ENCODE measurements around the gene EML4. TPM values are rescaled to one million over a fixed set of nuclear protein-coding genes. Genes with fewer than 3 reads are reported as not detected.

Gene EML4, protein sequence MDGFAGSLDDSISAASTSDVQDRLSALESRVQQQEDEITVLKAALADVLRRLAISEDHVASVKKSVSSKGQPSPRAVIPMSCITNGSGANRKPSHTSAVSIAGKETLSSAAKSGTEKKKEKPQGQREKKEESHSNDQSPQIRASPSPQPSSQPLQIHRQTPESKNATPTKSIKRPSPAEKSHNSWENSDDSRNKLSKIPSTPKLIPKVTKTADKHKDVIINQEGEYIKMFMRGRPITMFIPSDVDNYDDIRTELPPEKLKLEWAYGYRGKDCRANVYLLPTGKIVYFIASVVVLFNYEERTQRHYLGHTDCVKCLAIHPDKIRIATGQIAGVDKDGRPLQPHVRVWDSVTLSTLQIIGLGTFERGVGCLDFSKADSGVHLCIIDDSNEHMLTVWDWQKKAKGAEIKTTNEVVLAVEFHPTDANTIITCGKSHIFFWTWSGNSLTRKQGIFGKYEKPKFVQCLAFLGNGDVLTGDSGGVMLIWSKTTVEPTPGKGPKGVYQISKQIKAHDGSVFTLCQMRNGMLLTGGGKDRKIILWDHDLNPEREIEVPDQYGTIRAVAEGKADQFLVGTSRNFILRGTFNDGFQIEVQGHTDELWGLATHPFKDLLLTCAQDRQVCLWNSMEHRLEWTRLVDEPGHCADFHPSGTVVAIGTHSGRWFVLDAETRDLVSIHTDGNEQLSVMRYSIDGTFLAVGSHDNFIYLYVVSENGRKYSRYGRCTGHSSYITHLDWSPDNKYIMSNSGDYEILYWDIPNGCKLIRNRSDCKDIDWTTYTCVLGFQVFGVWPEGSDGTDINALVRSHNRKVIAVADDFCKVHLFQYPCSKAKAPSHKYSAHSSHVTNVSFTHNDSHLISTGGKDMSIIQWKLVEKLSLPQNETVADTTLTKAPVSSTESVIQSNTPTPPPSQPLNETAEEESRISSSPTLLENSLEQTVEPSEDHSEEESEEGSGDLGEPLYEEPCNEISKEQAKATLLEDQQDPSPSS
- total RNA-seq (53.6 TPM), polyA plus RNA-seq (ENCODE audit: insufficient read depth, low read depth, low replicate concordance) (13.0 TPM)
- long read RNA-seq, donor 1, full-length matches to known transcripts = 13 of 21 reads
- long read RNA-seq, donor 1, partial matches to known transcripts = 8 of 21 reads
- long read RNA-seq, donor 1, other reads (novel, unspliced or antisense) = 0 of 21 reads
- long read RNA-seq, donor 2, full-length matches to known transcripts = 21 of 66 reads
- long read RNA-seq, donor 2, partial matches to known transcripts = 45 of 66 reads
- long read RNA-seq, donor 2, other reads (novel, unspliced or antisense) = 0 of 66 reads
- long read RNA-seq, donor 3, full-length matches to known transcripts = 16 of 26 reads
- long read RNA-seq, donor 3, partial matches to known transcripts = 10 of 26 reads
- long read RNA-seq, donor 3, other reads (novel, unspliced or antisense) = 0 of 26 reads
- long read RNA-seq, donor 4, full-length matches to known transcripts = 16 of 16 reads
- long read RNA-seq, donor 4, partial matches to known transcripts = 0 of 16 reads
- long read RNA-seq, donor 4, other reads (novel, unspliced or antisense) = 0 of 16 reads
- long read RNA-seq, donor 5, full-length matches to known transcripts = 2 of 2 reads
- long read RNA-seq, donor 5, partial matches to known transcripts = 0 of 2 reads
- long read RNA-seq, donor 5, other reads (novel, unspliced or antisense) = 0 of 2 reads
- long read RNA-seq, donor 6, full-length matches to known transcripts = 9 of 550 reads
- long read RNA-seq, donor 6, partial matches to known transcripts = 144 of 550 reads
- long read RNA-seq, donor 6, other reads (novel, unspliced or antisense) = 397 of 550 reads
- long read RNA-seq, donor 7, full-length matches to known transcripts = 23 of 48 reads
- long read RNA-seq, donor 7, partial matches to known transcripts = 10 of 48 reads
- long read RNA-seq, donor 7, other reads (novel, unspliced or antisense) = 15 of 48 reads
- long read RNA-seq, donor 8, full-length matches to known transcripts = 17 of 22 reads
- long read RNA-seq, donor 8, partial matches to known transcripts = 5 of 22 reads
- long read RNA-seq, donor 8, other reads (novel, unspliced or antisense) = 0 of 22 reads
- long read RNA-seq, donor 9, full-length matches to known transcripts = 5 of 5 reads
- long read RNA-seq, donor 9, partial matches to known transcripts = 0 of 5 reads
- long read RNA-seq, donor 9, other reads (novel, unspliced or antisense) = 0 of 5 reads
- long read RNA-seq, donor 10, full-length matches to known transcripts = 13 of 27 reads
- long read RNA-seq, donor 10, partial matches to known transcripts = 14 of 27 reads
- long read RNA-seq, donor 10, other reads (novel, unspliced or antisense) = 0 of 27 reads

- FAIRE-seq (no peak), DNase-seq (peak; percentile 95 to 97 (median 97))
- H3K27me3 ChIP-seq (ENCODE audit: control insufficient read depth, insufficient read depth, low read length) = no peaks in the 10 kb centered on the region
- TF ChIP-seq CTCF (IDR thresholded peaks at IDR 0.05; ENCODE audit: borderline replicate concordance, extremely low read depth, insufficient read depth) = no peak
- peak within 1 kb of the TSS; percentile 85 to 88 (median 88) for H3K9ac ChIP-seq (ENCODE audit: low read length in 3 of 3)
- peak within 1 kb of the TSS; percentile 71 to 89 (median 88) for H3K4me3 ChIP-seq (ENCODE audit: low read length in 3 of 3)
- intact Hi-C loops (cut with DNase I) = no loop called here
- no peaks in the 10 kb centered on the region for H3K36me3 ChIP-seq (ENCODE audit: control insufficient read depth in 2 of 3, insufficient read depth in 3 of 3, low read length in 3 of 3)
- H3K4me1 ChIP-seq (ENCODE audit: control insufficient read depth in 2 of 3, insufficient read depth in 2 of 3, low read depth in 1 of 3, low read length in 3 of 3) = peaks cover 3 to 10% (median 4%) of the 10 kb centered on the region in 3 donors
- H3K9me3 ChIP-seq (ENCODE audit: control insufficient read depth in 2 of 3, insufficient read depth in 1 of 3, low read length in 3 of 3) = no peaks in the 10 kb centered on the region
- peak within 1 kb of the TSS; percentile 85 to 90 for H3K27ac ChIP-seq (ENCODE audit: low read depth in 2 of 2, low read length in 2 of 2)
These were observed at the start of gene EML4 for GRCh38 chr2:42169100-42169873. Gene EML4 (plus strand): TSS chr2:42169353. CDS start chr2:42169612, 259 bp downstream.

GRCh38 chr2:42123426-42123825 lies 45.7 kb upstream of the EML4 start:
- no peak overlapping the region for H3K27ac ChIP-seq (ENCODE audit: low read depth in 2 of 2, low read length in 2 of 2)

More at GRCh38 chr2:42123426-42123825, 45.7 kb upstream of the EML4 start:
- Histone ChIP-seq H3K4me3 (ENCODE audit: low read length in 3 of 3) (no peak overlapping the region), H3K9ac (ENCODE audit: low read length in 3 of 3) (no peak overlapping the region), H3K9me3 (ENCODE audit: control insufficient read depth in 2 of 3, insufficient read depth in 1 of 3, low read length in 3 of 3) (no peaks in the 10 kb centered on the region), H3K36me3 (ENCODE audit: control insufficient read depth in 2 of 3, insufficient read depth in 3 of 3, low read length in 3 of 3) (no peaks in the 10 kb centered on the region), H3K27me3 (ENCODE audit: control insufficient read depth, insufficient read depth, low read length) (no peaks in the 10 kb centered on the region), H3K4me1 (ENCODE audit: control insufficient read depth in 2 of 3, insufficient read depth in 2 of 3, low read depth in 1 of 3, low read length in 3 of 3) (peaks cover under 1 to 13% (median 9%) of the 10 kb centered on the region in 3 donors)
- intact Hi-C loops (cut with DNase I) = no loop called here
- DNase-seq = no peak
- FAIRE-seq = no peak
- TF ChIP-seq CTCF (IDR thresholded peaks at IDR 0.05; ENCODE audit: borderline replicate concordance, extremely low read depth, insufficient read depth) = no peak
